Measurements from ENCODE around the gene XPNPEP2. TPM values are rescaled to one million over a fixed set of nuclear protein-coding genes. Genes with fewer than 3 reads are reported as not detected.

XPNPEP2 gene
- total RNA-seq, 4 donors from 2014 or later, result 3.2 to 52.0 (median 34.1) TPM

GRCh38 chrX:129755779-129756650, 17.2 kb downstream of the XPNPEP2 start:
- 72% methylated on average over 18 of the region's 18 CpGs; no CpG with 5 or more reads in 1 of the 2 donors for WGBS, 2 donors (ENCODE audit: low coverage in 1 of 2)
- Histone ChIP-seq H3K36me3 (no peaks in the 10 kb centered on the region), H3K9me3 (no peaks in the 10 kb centered on the region), H3K4me3 (no peak overlapping the region), H3K27me3 (no peaks in the 10 kb centered on the region), H3K27ac (no peak overlapping the region), H3K4me1 (no peaks in the 10 kb centered on the region)
- in situ Hi-C loops (cut with MboI; ENCODE audit: low pct_ligation_motif_present in 1 of 4, low pct_unique_long_range_greater_than_20kb in 1 of 4, low sequenced_read_pairs in 3 of 4), result no loop called here
- intact Hi-C loops (cut with DNase I; ENCODE audit: low total_unique reads), result no loop called here
- TF ChIP-seq POLR2AphosphoS5 (IDR thresholded peaks at IDR 0.05) (no peak), CTCF (IDR thresholded peaks at IDR 0.05) (no peak), EP300 (IDR thresholded peaks at IDR 0.05; ENCODE audit: low read depth) (no peak), POLR2A (IDR thresholded peaks at IDR 0.05) (no peak)
- DNase-seq, result no peak

GRCh38 chrX:129759576-129760061, 20.8 kb downstream of the XPNPEP2 start:
- Histone ChIP-seq H3K4me1 (no peaks in the 10 kb centered on the region), H3K27me3 (no peaks in the 10 kb centered on the region), H3K27ac (no peak overlapping the region), H3K9me3 (no peaks in the 10 kb centered on the region), H3K4me3 (no peak overlapping the region), H3K36me3 (no peaks in the 10 kb centered on the region)
- in situ Hi-C loops (cut with MboI; ENCODE audit: low pct_ligation_motif_present in 1 of 4, low pct_unique_long_range_greater_than_20kb in 1 of 4, low sequenced_read_pairs in 3 of 4) (no loop called here), intact Hi-C loops (cut with DNase I; ENCODE audit: low total_unique reads) (no loop called here)
- 66% methylated on average over 14 of the region's 14 CpGs; no CpG with 5 or more reads in 1 of the 2 donors for WGBS, 2 donors (ENCODE audit: low coverage in 1 of 2)
- peak; percentile 40 for DNase-seq
- TF ChIP-seq CTCF (IDR thresholded peaks at IDR 0.05) (no peak), EP300 (IDR thresholded peaks at IDR 0.05; ENCODE audit: low read depth) (no peak), POLR2AphosphoS5 (IDR thresholded peaks at IDR 0.05) (no peak), POLR2A (IDR thresholded peaks at IDR 0.05) (no peak)

- no peak overlapping the region for H3K4me3 ChIP-seq
- H3K4me1 ChIP-seq, result no peaks in the 10 kb centered on the region
- no peak for TF ChIP-seq CTCF (IDR thresholded peaks at IDR 0.05)
- TF ChIP-seq EP300 (IDR thresholded peaks at IDR 0.05; ENCODE audit: low read depth), result no peak
- TF ChIP-seq POLR2A (IDR thresholded peaks at IDR 0.05), result no peak
- H3K36me3 ChIP-seq, result no peaks in the 10 kb centered on the region
- in situ Hi-C loops (cut with MboI; ENCODE audit: low pct_ligation_motif_present in 1 of 4, low pct_unique_long_range_greater_than_20kb in 1 of 4, low sequenced_read_pairs in 3 of 4), result no loop called here
- DNase-seq, result no peak
- no peaks in the 10 kb centered on the region for H3K27me3 ChIP-seq
- intact Hi-C loops (cut with DNase I; ENCODE audit: low total_unique reads), result no loop called here
- no peaks in the 10 kb centered on the region for H3K9me3 ChIP-seq
- no peak overlapping the region for H3K27ac ChIP-seq
- 54% methylated on average over 9 of the region's 9 CpGs; no CpG with 5 or more reads in 1 of the 2 donors for WGBS, 2 donors (ENCODE audit: low coverage in 1 of 2)
These were observed 21.4 kb downstream of the XPNPEP2 start for GRCh38 chrX:129760155-129760554.

GRCh38 chrX:129760981-129761380, 22.2 kb downstream of the XPNPEP2 start:
- Histone ChIP-seq H3K4me1 (no peaks in the 10 kb centered on the region), H3K27ac (no peak overlapping the region), H3K36me3 (no peaks in the 10 kb centered on the region), H3K4me3 (no peak overlapping the region), H3K27me3 (no peaks in the 10 kb centered on the region), H3K9me3 (no peaks in the 10 kb centered on the region)
- no peak for DNase-seq
- intact Hi-C loops (cut with DNase I; ENCODE audit: low total_unique reads), result no loop called here
- in situ Hi-C loops (cut with MboI; ENCODE audit: low pct_ligation_motif_present in 1 of 4, low pct_unique_long_range_greater_than_20kb in 1 of 4, low sequenced_read_pairs in 3 of 4), result no loop called here
- TF ChIP-seq POLR2AphosphoS5 (IDR thresholded peaks at IDR 0.05) (no peak), EP300 (IDR thresholded peaks at IDR 0.05; ENCODE audit: low read depth) (no peak), CTCF (IDR thresholded peaks at IDR 0.05) (no peak), POLR2A (IDR thresholded peaks at IDR 0.05) (no peak)
- 88% methylated on average over 6 of the region's 6 CpGs; no CpG with 5 or more reads in 1 of the 2 donors for whole genome bisulfite sequencing, 2 donors (ENCODE audit: low coverage in 1 of 2)
